Upper lobe of left lung (tissue), 4 donors: ENCODE results near the gene AGR3.

Experiments used
- EP300 ChIP-seq, 4 donors: sonication (generic); formaldehyde crosslinking; IDR thresholded peaks; one replicate each; pipeline ENCODE4 v1.5.1; 2017; ENCODE audit warnings: antibody characterized with exemption in 4 of 4, control low read depth in 2 of 4
- POLR2A ChIP-seq, 4 donors: fragments of 450-650 bp; IDR thresholded peaks; one replicate each; pipeline ENCODE4 v1.5.1; 2016 to 2017; ENCODE audit warnings: antibody characterized with exemption in 4 of 4, mild to moderate bottlenecking in 2 of 4
- POLR2AphosphoS5 ChIP-seq, 2 donors: sonication (generic); formaldehyde crosslinking; IDR thresholded peaks; one replicate each; pipeline ENCODE4 v1.5.1; 2017; ENCODE audit warnings: antibody characterized with exemption in 2 of 2
- TF ChIP-seq, protein P1 (sequence below), 6 experiments: fragments of 450-650 bp in 4 of 6; fragments of 200-600 bp in 2 of 6; sonication (generic) in 2 of 6; IDR thresholded peaks; one replicate each; pipeline ENCODE4 v1.5.1; 2016 to 2019; ENCODE audit warnings: antibody characterized with exemption in 6 of 6

DNA sequence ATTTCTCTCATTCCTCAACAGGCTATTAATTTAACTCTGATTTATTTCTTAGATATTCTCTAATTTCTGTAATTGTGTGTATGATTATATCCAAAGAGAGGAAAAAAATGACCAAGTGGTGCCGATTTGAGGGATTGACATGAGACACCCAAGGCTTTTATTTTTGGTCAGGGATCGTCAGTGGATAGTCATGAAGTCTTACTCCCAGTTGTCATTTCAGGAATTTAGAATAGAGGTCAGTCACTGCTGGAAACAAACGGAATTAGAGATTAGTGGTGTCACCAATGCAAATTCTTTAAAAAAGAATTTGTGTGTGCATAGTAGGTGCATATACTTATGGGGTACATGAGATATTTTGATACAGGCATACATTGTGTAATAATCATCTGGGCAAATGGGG, 26.8 kb upstream of the AGR3 start:
- TF ChIP-seq, protein P1, sequence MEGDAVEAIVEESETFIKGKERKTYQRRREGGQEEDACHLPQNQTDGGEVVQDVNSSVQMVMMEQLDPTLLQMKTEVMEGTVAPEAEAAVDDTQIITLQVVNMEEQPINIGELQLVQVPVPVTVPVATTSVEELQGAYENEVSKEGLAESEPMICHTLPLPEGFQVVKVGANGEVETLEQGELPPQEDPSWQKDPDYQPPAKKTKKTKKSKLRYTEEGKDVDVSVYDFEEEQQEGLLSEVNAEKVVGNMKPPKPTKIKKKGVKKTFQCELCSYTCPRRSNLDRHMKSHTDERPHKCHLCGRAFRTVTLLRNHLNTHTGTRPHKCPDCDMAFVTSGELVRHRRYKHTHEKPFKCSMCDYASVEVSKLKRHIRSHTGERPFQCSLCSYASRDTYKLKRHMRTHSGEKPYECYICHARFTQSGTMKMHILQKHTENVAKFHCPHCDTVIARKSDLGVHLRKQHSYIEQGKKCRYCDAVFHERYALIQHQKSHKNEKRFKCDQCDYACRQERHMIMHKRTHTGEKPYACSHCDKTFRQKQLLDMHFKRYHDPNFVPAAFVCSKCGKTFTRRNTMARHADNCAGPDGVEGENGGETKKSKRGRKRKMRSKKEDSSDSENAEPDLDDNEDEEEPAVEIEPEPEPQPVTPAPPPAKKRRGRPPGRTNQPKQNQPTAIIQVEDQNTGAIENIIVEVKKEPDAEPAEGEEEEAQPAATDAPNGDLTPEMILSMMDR (IDR thresholded peaks at IDR 0.05): no peak
- TF ChIP-seq POLR2AphosphoS5 (IDR thresholded peaks at IDR 0.05) (no peak), POLR2A (IDR thresholded peaks at IDR 0.05) (no peak), EP300 (IDR thresholded peaks at IDR 0.05) (no peak)
